Measurements from ENCODE around the gene CCNT1.

CCNT1 gene

GRCh38 chr12:48690990-48691389, 25.5 kb downstream of the CCNT1 start:
- TF ChIP-seq, protein P1, sequence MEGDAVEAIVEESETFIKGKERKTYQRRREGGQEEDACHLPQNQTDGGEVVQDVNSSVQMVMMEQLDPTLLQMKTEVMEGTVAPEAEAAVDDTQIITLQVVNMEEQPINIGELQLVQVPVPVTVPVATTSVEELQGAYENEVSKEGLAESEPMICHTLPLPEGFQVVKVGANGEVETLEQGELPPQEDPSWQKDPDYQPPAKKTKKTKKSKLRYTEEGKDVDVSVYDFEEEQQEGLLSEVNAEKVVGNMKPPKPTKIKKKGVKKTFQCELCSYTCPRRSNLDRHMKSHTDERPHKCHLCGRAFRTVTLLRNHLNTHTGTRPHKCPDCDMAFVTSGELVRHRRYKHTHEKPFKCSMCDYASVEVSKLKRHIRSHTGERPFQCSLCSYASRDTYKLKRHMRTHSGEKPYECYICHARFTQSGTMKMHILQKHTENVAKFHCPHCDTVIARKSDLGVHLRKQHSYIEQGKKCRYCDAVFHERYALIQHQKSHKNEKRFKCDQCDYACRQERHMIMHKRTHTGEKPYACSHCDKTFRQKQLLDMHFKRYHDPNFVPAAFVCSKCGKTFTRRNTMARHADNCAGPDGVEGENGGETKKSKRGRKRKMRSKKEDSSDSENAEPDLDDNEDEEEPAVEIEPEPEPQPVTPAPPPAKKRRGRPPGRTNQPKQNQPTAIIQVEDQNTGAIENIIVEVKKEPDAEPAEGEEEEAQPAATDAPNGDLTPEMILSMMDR (conservative IDR thresholded peaks at IDR 0.05): no peak
- no peak overlapping the region for H3K27ac ChIP-seq

GRCh38 chr12:48690436-48690835, 26.1 kb downstream of the CCNT1 start:
- TF ChIP-seq, protein P1 (conservative IDR thresholded peaks at IDR 0.05): no peak
- H3K27ac ChIP-seq: no peak overlapping the region

GRCh38 chr12:48688836-48689235, 27.7 kb downstream of the CCNT1 start:
- no peak overlapping the region for H3K27ac ChIP-seq
- TF ChIP-seq, protein P1 (conservative IDR thresholded peaks at IDR 0.05): no peak

GRCh38 chr12:48687592-48687991, 28.9 kb downstream of the CCNT1 start:
- TF ChIP-seq, protein P1 (conservative IDR thresholded peaks at IDR 0.05): no peak
- H3K27ac ChIP-seq: no peak overlapping the region

DNA sequence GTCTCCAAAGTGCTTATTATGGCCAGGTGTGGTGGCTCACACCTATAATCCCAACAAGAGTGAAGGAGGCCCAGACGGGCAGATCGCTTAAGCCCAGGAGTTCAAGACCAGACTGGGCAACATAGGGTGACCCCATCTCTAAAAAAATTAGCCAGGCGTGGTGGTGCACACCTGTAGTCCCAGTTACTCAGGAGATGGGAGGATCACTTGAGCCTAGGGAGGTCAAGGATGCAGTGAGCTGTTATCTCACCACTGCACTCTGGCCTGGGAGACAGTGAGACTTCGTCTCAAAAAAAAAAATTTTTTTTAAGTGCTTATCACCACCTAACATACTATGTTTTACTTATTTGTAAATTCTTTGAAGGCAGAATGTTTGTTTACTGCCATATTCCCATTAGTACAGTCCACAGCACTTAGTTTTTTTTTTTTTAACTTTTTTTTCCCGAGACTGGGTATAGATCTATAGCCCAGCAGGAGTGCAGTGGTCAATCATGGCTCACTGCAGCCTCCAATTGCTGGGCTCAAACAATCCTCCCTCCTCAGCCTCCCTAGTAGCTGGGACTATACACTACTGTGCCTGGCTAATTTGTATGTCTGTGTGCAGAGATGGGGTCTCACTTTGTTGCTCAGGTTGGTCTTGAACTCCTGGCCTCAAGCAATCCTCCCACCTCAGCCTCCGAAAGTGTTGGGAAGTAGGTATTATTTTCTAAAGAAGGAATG, 29.7 kb downstream of the CCNT1 start:
- no peak overlapping the region for H3K27ac ChIP-seq
- TF ChIP-seq, protein P1 (conservative IDR thresholded peaks at IDR 0.05): no peak

DNA sequence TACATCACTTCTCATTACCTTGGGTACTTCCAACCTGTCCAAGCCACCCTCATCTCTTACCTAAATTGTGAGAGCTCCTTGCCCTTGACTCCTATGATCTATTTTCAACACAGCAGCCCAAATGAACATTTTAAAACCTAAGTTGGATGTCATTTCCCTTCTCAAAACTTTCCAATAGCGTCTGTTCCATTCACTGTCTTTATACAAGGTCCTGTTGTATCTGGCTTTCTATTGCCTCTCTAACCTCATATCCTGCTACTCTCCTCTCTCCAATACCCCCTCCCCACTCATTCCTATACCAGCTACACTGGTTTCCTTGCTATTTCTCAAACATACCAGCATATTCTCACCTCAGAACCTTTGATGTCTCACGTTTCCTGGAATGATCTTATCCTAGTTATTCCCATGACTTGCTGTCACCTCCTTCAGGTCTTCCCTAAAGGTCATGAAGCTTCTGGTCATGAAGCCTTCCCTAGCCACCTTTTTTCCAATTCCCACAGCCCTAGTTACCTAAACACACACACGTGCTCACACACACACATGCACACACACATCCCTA, 30.4 kb downstream of the CCNT1 start:
- H3K27ac ChIP-seq: no peak overlapping the region
- TF ChIP-seq, protein P1 (conservative IDR thresholded peaks at IDR 0.05): no peak

- TF ChIP-seq, protein P1 (conservative IDR thresholded peaks at IDR 0.05): no peak
- no peak overlapping the region for H3K27ac ChIP-seq
Measured at GRCh38 chr12:48683534-48683933, 33.0 kb downstream of the CCNT1 start.
